ENCODE measurements around the gene DCC. TPM values are rescaled to one million over a fixed set of nuclear protein-coding genes. Genes with fewer than 3 reads are reported as not detected.
"Not testable (repeated sequence)": the region's sequence is repeated elsewhere in the genome, so short reads cannot be mapped to it uniquely, and the experiment has no call there.

Gene DCC
- total RNA-seq, 1 donor from 2014 or later: 7.5 TPM

DNA sequence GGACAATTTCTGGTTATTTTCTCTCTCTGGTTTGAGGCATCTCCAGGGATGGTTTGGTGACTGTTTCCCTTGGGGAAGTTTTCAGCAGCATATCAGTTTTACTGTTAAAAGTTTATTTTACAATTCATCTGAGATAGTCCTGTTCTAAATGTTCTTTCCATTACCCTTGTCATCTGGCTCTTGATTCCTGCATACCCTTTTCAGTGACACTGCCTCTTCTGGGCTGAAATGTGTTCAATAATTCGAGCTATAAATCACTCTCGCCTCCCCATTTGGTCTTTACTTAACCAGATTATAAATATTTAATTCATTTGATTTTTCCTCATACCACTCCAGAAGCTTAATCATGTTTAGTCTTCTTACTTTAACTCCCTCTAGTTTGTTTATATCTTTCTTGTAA lies 9.5 kb downstream of the DCC start:
- no peak for DNase-seq (ENCODE audit: low spot score)

DNA sequence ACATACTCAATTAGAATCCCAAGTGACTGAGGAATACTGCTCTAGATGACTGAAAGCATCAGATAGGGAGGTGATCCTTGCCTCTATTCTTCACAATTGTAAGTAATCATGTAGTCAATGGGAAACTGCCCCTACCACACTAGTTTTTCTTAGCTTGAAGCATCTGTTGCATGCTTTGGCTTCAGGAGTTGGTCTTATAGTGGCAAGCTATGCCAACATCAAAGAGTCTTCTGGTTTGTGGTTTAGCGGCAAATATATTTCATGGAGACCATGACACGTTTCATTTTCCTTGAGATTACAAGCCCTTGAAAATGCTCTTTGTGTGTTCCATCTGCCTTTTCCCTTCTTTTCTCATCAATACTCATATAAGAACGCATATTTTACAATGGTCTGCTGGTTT lies 12.9 kb downstream of the DCC start:
- DNase-seq (ENCODE audit: low spot score): no peak

DNA sequence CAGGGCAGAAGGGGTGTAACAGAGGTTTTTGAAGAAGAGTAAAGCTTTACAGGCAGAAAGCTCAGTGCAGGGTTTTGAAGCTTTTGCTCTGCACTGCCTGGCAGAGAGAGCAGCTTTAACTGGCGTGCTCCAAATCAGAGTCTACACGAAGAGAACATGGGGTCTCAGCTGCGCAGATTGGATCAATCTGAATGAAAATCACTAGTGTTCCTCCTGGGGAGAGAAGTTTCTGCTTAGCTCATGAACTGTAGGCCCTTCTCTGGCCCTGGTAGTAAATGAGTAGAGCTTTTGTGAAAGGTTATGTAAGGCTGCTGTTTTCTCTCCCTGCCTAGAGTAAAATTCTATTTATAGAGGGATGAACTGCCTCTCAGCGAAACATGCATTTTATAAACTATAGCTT lies 13.6 kb downstream of the DCC start:
- DNase-seq (ENCODE audit: low spot score): no peak

DNA sequence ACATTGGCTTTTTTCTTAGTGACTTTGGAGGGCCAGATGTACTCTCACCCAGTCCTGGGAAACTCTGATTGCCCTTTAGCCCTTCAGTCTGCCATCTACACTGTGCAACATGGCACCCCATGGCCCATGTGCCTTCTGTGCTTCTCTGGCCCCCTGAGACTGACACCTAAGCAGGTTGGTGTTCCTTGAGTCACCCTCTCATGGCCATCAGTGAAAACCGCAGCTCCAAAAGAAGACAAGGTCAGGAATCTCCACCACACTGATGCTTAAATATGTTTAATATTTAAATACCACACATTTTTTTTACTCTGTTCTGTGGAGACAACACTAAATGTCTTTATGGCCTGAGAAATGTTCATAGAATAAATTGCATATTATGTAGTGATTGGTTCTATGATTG lies 23.9 kb downstream of the DCC start:
- DNase-seq (ENCODE audit: low spot score): no peak

DNA sequence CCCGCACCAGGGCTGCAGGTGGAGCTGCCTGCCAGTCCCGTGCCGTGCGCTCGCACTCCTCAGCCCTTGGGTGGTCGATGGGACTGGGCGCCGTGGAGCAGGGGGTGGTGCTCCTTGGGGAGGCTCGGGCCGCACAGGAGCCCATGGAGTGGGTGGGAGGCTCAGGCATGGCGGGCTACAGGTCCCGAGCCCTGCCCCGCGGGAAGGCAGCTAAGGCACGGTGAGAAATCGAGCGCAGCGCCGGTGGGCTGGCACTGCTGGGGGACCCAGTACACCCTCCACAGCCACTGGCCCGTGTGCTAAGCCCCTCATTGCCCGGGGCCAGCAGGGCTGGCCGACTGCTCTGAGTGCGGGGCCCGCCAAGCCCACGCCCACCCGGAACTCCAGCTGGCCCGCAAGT lies 26.9 kb downstream of the DCC start:
- DNase-seq (ENCODE audit: low spot score): not testable (repeated sequence)

DNA sequence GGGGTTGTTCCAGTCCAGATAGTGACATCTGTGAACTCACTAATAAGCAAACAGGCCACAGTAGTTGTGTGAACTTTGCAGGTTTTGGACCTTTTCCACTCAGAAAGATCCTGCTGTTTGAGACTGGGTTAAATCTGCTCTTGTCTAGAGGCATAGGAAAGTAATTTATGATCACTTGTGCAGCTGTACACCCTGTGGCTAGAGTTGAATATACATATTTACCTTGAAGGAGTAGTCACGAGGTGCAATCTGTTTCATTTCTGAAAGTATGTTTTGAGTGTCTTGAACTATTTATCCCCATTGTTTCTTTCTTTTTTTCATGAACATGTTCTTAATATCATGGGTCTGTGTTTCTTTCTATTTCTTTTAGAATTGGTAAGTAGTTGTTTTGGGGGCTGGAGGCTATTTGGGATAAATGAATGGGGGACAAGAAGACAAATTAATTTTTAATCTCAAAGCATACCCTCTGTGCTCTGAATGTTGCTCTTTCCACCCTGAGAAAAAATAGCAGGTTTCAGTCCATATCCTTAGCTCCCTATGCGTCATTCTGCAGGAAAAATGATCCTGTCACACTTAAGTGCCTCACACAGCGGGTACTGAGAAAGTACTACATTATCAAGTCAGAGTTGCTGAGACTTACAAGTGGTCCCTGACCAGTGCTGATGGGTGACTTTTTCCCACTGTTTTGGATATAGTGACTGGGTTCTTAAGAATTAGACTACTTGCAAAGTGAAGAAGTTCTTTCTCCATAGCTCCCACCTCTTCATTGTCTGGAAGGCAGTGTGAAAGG lies 28.2 kb downstream of the DCC start:
- no peak for DNase-seq (ENCODE audit: low spot score)

DNA sequence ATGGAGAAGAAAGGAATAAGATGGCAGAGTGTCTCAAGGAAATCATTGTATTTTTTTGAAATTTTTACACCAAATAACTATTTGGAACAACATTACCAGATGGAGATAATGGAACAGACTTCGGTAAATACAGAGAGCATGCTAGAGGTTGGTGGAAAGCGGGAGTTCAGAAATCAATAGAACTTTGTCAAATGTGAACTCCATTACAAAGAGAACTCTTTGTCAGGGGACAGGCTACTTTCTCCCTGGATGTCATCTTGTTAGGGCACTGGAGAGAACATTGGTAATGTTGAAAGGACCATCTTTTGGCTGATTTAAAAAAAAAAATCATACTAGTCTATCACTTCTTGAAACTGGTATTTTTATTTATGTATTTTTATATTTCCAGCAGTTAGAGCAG lies 30.8 kb downstream of the DCC start:
- no peak for DNase-seq (ENCODE audit: low spot score)

DNA sequence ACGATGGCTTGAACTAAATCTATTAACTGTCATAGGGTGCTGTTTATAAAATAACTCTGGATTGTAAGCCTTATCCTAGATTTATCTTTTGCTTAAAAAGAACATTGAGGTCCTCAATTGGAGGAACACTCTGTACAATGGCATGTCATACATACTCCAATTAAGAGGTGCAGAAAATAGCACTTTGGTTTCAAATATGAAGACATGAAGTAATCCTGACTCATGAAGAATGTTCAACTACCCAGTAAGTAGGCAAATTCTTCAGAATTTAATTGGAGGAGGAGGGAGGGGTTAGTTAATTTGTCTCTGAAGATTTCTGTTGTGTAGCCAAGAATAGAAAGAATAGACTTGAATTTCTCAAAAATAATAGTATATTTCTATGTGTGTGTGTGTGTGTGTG lies 36.1 kb downstream of the DCC start:
- DNase-seq (ENCODE audit: low spot score): no peak

DNA sequence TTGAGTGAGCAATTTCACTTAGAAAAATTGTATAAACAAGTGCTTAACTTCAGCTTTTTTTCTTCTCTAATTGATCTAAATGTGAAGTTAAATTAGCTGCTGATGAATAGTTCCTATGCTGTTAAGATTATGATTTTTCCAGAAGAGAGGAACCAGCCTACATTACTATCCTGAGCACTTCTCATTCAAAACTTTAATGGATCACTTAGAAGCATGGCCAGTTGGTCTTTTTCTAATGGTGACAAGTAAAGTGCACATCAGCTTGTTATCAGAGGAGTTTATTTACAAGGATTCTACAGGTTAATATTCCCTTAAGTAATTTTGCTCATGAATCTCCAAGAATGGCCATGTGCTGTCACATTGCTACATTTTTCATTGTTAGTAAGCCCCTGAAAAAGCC lies 37.1 kb downstream of the DCC start:
- DNase-seq (ENCODE audit: low spot score): no peak

DNA sequence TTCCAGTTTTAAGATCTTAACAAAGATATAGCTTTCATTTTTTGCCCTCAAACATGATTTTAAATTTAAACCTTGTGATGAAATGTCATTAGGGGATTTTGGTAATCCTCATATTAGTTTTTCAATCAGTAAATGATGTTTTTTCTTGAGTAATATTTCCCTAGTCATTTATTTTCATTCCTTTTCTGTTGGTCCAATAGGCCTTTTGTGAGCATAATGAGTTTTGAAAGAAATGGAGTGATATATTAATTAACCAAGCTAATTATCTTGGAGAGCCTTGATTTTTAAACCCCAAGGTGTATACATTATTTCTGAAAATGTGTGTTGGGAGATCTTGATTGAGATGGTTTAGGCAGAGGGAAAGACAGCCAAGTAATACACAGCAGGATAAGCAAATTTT lies 46.3 kb downstream of the DCC start:
- DNase-seq (ENCODE audit: low spot score): no peak

DNA sequence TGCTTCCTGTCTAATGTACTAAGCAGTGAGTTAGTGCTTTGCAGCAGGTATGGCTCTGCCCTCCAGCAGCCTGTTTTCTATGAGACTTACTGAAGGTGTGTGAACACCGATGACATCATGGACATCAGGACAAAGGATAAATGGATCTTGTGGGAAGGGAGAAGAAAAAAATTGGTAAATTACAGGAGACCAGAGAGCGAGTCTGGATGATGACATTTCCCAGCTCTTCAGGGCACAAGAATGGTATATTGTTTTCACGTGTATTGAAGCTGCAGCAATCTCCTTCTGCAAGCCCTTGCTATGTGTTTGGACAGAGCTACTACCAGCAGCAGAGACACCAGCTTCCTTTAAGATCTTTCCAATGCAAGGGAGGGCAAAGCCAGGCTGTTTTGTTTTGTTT lies 47.2 kb downstream of the DCC start:
- DNase-seq (ENCODE audit: low spot score): no peak

DNA sequence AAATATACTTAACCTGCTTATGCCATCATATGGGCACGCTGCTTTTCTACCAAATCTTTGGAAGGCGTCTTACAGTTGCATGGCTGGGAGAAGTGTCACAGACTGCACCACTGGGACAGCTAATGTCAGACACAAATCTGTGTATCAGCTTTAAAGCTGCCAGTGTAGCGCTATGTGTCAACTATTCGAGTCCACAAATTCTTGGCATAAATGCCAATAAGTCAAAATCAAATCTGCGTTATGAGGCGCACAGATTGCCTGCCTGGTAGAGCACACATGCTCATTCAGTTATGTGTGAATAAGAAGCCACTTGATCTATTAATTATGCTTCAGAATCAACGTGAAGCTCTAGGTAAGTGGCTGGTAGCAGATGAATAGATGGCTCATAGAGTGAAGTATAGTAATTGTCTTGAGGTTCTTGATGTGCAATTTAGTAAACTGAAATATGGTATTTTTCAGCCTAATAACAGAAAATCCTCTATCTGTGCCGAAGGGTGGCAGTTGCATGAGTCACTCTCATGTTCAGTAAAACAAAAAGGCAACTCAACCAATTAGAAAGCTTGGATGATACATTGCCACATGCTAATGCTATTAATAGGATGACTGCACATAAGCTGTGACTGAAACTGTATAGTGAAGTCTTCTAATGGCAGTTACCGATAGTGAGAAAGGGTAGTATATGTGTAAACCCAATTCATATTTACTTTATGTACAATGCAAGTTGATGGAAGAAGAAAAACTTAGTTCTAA lies 52.0 kb downstream of the DCC start:
- no peak for DNase-seq (ENCODE audit: low spot score)

DNA sequence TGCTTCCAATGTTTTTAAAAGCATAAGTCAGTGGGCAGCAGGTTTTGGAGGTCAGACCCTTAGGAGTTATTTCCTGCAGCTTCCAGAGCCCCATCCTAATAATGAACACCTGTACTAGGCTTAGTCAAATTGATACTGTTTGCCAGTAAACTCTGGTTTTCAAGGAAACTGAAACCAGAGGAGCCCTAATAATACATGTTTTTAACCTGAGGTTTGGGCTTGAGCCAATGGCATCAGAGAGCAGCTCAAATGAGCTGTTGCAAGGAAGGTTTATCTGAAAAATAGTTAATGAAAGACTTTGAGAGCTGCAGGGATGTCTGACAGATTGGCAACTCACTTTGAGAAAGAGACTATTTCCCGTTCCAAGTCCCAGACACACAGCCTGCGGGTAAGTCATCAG lies 54.6 kb downstream of the DCC start:
- DNase-seq (ENCODE audit: low spot score): no peak

DNA sequence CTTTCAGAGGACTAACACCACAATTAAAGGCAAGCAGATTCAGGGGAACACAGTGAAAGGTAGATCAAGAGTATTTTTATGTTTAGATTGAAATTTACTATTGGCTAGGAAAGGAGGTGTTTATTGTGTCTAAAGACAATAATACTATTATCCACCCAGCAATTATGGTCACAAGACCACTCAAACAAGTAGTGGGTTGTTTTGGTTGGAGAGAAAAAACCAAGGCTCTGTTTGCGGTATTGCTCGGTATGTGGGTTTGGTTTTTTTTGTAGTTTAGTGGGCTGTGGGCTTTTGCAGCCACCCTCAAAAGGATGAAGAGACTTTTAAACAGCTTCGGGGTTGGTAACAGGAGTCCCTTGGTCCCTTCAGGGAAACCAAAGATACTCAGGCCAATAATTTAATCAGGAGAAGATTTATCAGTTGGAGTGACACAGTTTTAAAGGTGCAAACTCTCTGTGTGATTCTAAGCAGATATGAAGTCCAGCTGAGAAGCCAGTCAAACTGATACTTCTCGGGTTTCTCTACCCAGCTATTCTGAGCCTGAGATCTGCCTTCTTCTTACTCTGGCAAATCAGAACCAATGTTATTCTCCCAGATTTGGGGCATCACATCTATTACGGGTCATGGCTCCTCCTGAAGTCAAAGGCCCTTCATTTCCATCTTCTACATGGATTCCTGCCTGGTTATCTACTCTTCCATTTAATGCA lies 55.3 kb downstream of the DCC start:
- no peak for DNase-seq (ENCODE audit: low spot score)

DNA sequence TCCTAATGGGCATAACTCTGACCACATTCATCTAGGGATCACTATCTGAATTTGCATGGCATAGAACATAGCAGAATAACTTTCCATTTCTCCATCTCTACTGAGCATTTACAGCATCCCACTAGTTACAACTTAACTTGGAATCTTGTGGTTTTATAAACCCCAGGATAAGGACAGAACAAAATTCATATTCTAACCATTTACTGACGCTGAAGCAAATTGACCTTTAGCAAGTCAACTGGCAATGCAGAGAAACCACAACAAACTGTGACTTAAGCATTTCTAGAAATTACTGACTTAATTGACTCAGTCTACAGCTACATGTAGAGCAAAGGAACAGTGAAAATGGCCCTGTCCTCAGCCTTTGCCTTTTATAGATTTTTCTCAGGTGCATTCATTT lies 61.2 kb downstream of the DCC start:
- DNase-seq (ENCODE audit: low spot score): no peak

DNA sequence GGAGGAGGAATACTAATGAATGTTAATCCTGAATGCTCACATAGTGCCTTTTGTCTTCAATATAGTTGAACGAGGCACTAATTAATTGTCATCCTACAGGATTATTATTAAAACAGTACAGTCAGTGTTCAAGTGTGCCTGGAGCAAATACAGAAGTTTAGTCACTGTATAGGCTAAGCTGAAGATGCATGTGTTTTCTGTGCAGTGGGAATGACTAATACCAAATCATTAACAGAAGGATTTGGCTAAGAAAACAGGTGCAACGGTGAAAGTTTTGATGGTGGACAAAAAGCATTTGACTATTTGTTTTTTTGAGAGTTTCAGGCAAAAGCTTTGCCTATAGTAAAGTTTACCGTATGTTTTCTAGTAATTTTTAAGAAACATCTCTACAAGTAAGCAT lies 62.8 kb downstream of the DCC start:
- DNase-seq (ENCODE audit: low spot score): no peak

DNA sequence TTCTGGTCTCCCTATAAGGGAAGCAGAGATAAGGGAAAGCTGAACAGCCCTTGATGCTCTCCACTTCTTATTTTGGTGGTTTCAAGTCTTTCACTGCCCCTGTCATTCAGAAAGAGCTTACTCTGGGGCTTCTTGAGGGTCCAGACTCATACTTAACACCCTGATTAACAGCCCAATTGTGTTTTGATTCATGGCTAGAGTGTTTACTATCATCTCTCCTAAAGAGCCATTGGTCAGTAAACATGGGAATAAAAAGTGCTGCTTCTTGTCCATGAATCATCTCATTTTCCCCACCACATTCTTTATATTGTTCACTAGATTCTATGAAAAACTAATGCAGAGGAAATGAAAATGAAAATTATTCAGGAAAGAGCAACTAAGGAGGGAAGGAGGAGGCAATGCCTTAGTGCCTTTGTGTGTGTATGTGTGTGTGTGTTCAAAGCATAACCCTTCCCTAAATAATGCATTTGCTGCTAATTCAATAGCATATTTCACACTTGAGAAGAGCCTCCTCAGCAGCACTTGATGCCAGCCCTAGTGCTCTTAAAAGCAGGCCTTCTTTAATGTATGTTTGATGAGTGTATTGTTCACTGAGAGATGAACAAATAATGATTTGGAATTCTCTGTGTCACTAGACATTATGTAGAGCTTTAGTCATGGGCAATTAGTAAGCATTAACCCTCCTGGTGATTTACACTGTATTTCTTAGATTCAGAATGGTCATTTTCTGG lies 63.5 kb downstream of the DCC start:
- DNase-seq (ENCODE audit: low spot score): no peak

DNA sequence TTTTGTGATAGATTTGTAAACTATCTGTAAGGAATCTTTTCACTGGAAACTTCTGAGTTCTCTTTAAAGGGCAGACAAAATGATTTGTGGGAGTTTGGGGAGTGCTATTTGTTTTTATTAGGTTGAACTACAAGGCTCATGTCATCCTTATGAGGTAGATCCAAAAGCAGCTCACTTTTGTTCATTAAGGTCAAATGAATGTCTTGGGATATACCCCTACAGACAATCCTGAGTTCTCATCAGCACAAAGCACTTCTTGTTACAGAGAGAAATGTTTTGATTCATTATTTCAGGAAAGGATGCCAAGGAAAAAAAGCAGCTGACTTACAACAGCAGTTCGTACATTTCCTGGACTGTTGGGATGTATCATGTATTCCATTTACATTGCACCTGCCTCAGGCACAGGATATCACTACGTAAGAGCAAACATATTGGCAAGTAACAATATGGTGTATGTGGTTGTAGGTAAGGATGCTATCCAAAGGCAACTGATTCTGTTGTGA lies 68.9 kb downstream of the DCC start:
- no peak for DNase-seq (ENCODE audit: low spot score)

DNA sequence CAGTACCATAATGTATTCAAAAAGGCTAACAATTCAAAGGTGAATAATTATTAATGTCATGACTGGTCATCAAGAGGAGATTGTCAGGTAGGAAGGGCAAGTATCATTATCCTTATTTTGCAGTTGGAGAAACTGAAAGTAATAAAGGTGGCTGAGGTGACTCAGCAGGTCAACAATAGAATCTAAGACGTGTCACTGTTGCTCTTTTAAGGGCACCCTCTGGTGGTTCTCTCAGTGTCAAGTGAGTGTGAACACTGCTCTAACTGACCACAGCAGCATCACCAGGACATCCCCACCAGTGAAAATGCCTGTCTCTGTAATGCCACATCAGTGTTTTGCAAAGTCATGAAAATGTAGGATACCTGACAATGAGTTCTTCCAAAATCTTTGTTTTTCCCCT lies 69.7 kb downstream of the DCC start:
- no peak for DNase-seq (ENCODE audit: low spot score)

DNA sequence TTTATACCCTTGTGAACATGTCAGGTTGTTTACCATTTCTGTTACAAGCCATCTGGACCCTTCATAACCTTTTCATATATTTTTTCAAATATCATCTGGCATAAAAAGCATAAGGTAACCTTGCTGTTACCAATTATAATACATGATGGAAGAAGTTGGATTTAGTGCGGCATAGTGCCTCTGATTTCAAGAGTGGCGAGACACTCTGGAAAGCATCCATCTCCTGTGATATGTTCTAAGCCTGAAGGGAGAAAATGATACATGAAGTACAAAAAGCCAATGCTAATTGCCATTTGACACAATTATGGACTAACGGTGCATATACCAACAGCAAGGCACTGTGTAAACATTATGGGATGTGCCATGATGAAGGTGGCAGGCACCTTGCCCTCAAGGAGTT lies 75.1 kb downstream of the DCC start:
- DNase-seq (ENCODE audit: low spot score): no peak

DNA sequence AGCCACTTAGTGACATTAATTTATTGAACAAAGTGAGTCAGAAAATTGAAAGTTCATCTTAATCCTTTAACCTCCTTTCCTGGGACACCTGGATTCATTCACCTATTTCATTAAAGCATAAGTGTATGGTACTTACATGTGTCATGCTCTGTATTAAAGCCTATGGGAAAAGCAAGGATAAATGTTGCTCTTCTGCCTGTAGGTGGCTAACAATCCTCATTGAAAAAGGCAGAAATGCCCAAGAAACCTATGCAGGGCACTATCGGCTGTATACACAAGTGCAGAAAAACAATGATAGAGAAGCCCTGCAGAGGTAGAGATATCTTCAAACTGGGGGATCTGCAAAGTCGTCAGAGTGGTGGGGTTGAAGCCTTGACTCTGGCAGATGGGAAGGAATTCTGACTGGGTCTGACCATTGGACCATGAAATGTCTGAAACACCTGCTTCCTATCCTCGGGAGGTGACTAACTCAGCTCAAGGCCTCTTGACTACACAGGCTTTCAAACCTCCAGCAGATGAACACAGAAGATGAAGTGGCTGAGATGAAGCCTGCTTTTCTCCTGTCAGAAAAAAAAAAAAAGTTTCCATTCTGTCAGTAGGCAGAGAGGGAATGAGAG lies 83.1 kb downstream of the DCC start:
- no peak for DNase-seq (ENCODE audit: low spot score)
